HCT116 (cell line): ENCODE results near the gene NAGPA. TPM values are rescaled to one million over a fixed set of nuclear protein-coding genes. Genes with fewer than 3 reads are reported as not detected.

ENCODE experiments used
- ATAC-seq: fragments of 200-7000 bp; cut with Tn5 transposase; 2 replicates; pipeline ENCODE4 v1.9.1; 2020; ENCODE audit warnings: mild to moderate bottlenecking, moderate library complexity
- BruUV-seq: library from RNA; stranded (reverse); fragments of 400-500 nt; replicated peaks from 2 replicates; lab custom pipeline; 2021; lab: Mats Ljungman, UMichigan
- CTCF ChIA-PET: fragments of 300-600 bp; sonication (Branson Sonifier 250); formaldehyde crosslinking; loops from one replicate; lab custom pipeline; 2021; ENCODE audit warnings: antibody characterized with exemption; lab: Charles Lee
- POLR2A ChIA-PET: fragments of 300-600, 350-600 bp; sonication (Branson Sonifier 250); formaldehyde crosslinking; loops from one replicate; lab custom pipeline; 2021; ENCODE audit warnings: antibody characterized with exemption; lab: Charles Lee
- RAD21 ChIA-PET, 2 experiments: fragments of 300-600 bp; sonication (Branson Sonifier 250); formaldehyde crosslinking; loops; one replicate each; lab custom pipeline; 2023; ENCODE audit warnings: low total read pairs in 2 of 2; ENCODE audit not compliant: uncharacterized antibody in 2 of 2, unreplicated experiment in 2 of 2, low non-redundant PET in 1 of 2; lab: Charles Lee
- DNase-seq: peaks from one replicate; pipeline ENCODE4 v3.0.0-alpha.2; 2010; ENCODE audit warnings: low read depth, low spot score
- H2AFZ ChIP-seq: fragments of 200-600 bp; shearing (Covaris generic), sonication (generic); 2 replicates; pipeline ENCODE4 v1.6.1; 2017; ENCODE audit warnings: low read depth, mixed run types, mixed read lengths, antibody characterized with exemption, low read length; ENCODE audit not compliant: poor library complexity, severe bottlenecking
- H3K27ac ChIP-seq: 2 replicates; pipeline ENCODE4 v1.5.1; 2012; ENCODE audit warnings: low read depth, low read length
- H3K27me3 ChIP-seq: fragments of 200-600 bp; sonication (generic); 2 replicates; pipeline ENCODE4 v1.6.1; 2016; ENCODE audit warnings: mixed run types, low read length, mixed read lengths; ENCODE audit not compliant: insufficient read depth
- H3K36me3 ChIP-seq, 2 experiments: fragments of 200-500 bp in 1 of 2; fragments of 200-600 bp in 1 of 2; sonication (Bioruptor generic) in 1 of 2; sonication (generic) in 1 of 2; 2 replicates each; pipeline versions ENCODE4 v1.5.1 to v1.6.1; 2014 to 2016; ENCODE audit warnings: low read length in 2 of 2, inconsistent platforms in 1 of 2, mixed read lengths in 1 of 2, mixed run types in 1 of 2; ENCODE audit not compliant: insufficient read depth in 2 of 2, control insufficient read depth in 1 of 2
- H3K4me1 ChIP-seq, 2 experiments: fragments of 200-600 bp in 1 of 2; sonication (generic) in 1 of 2; 2 replicates each; pipeline versions ENCODE4 v1.5.1 to v1.6.1; 2012 to 2017; ENCODE audit warnings: low read length in 2 of 2, inconsistent platforms in 1 of 2, mild to moderate bottlenecking in 1 of 2, mixed read lengths in 1 of 2, mixed run types in 1 of 2, moderate library complexity in 1 of 2; ENCODE audit not compliant: insufficient read depth in 2 of 2, control insufficient read depth in 1 of 2
- H3K4me2 ChIP-seq: fragments of 200-600 bp; sonication (generic); 2 replicates; pipeline ENCODE4 v1.6.1; 2017; ENCODE audit warnings: mixed run types, low read length, mixed read lengths
- H3K4me3 ChIP-seq, 2 experiments: fragments of 200-600 bp in 1 of 2; sonication (generic) in 1 of 2; replicated peaks in 1 of 2; 2 replicates each; pipeline ENCODE4 v1.5.1; 2011 to 2016; ENCODE audit warnings: low read length in 2 of 2, control low read depth in 1 of 2, low read depth in 1 of 2, mild to moderate bottlenecking in 1 of 2, mixed read lengths in 1 of 2, mixed run types in 1 of 2
- H3K79me2 ChIP-seq: fragments of 200-600 bp; sonication (generic); 2 replicates; pipeline ENCODE4 v1.6.1; 2017; ENCODE audit warnings: mild to moderate bottlenecking, mixed run types, low read length, moderate library complexity, mixed read lengths; ENCODE audit not compliant: insufficient read depth
- H3K9ac ChIP-seq: fragments of 200-600 bp; sonication (generic); 2 replicates; pipeline ENCODE4 v1.6.1; 2016; ENCODE audit warnings: low read length, mixed read lengths
- H3K9me2 ChIP-seq: fragments of 200-600 bp; sonication (generic), shearing (Covaris generic); 2 replicates; pipeline ENCODE4 v1.6.1; 2017; ENCODE audit warnings: mixed run types, mild to moderate bottlenecking, moderate library complexity; ENCODE audit not compliant: insufficient read depth
- H3K9me3 ChIP-seq, 2 experiments: fragments of 200-500 bp in 1 of 2; fragments of 200-600 bp in 1 of 2; sonication (Bioruptor generic) in 1 of 2; sonication (generic) in 1 of 2; 2 replicates each; pipeline ENCODE4 v1.6.1; 2014 to 2017; ENCODE audit warnings: low read length in 2 of 2, mixed read lengths in 2 of 2, inconsistent platforms in 1 of 2, low read depth in 1 of 2, mild to moderate bottlenecking in 1 of 2, mixed run types in 1 of 2, moderate library complexity in 1 of 2; ENCODE audit not compliant: control insufficient read depth in 1 of 2, insufficient read depth in 1 of 2
- H4K20me1 ChIP-seq: fragments of 200-600 bp; sonication (generic), shearing (Covaris generic); 2 replicates; pipeline ENCODE4 v1.6.1; 2017; ENCODE audit warnings: mixed run types, mild to moderate bottlenecking, moderate library complexity; ENCODE audit not compliant: insufficient read depth
- CEBPB ChIP-seq: IDR thresholded peaks from 2 replicates; pipeline ENCODE4 v1.6.1; 2012; ENCODE audit warnings: low read depth
- CTCF ChIP-seq, 3 experiments: fragments of 200-600 bp in 1 of 3; sonication (generic) in 1 of 3; IDR thresholded peaks in 2 of 3; conservative IDR thresholded peaks in 1 of 3; 2 replicates each; pipeline ENCODE4 v1.5.1; 2012 to 2017; ENCODE audit warnings: low read depth in 2 of 3, low read length in 2 of 3, antibody characterized with exemption in 1 of 3, borderline replicate concordance in 1 of 3, control low read depth in 1 of 3, mild to moderate bottlenecking in 1 of 3, mixed read lengths in 1 of 3, mixed run types in 1 of 3, moderate library complexity in 1 of 3; ENCODE audit not compliant: insufficient read depth in 1 of 3
- ELF1 ChIP-seq: IDR thresholded peaks from 2 replicates; pipeline ENCODE4 v1.6.1; 2012; ENCODE audit warnings: low read depth, borderline replicate concordance
- EZH2 ChIP-seq: fragments of 200-600 bp; sonication (generic); IDR thresholded peaks from 2 replicates; pipeline ENCODE4 v1.6.1; 2017; ENCODE audit warnings: antibody characterized with exemption, mixed run types
- EZH2phosphoT487 ChIP-seq: fragments of 200-600 bp; IDR thresholded peaks from 2 replicates; pipeline ENCODE4 v1.6.1; 2018; ENCODE audit warnings: antibody characterized with exemption, borderline replicate concordance
- FOSL1 ChIP-seq: IDR thresholded peaks from 2 replicates; pipeline ENCODE4 v1.6.1; 2012; ENCODE audit warnings: low read depth
- JUND ChIP-seq: IDR thresholded peaks from 2 replicates; pipeline ENCODE4 v1.6.1; 2012
- RAD21 ChIP-seq: IDR thresholded peaks from 2 replicates; pipeline ENCODE4 v1.6.1; 2012; ENCODE audit warnings: low read depth, mild to moderate bottlenecking
- SP1 ChIP-seq: IDR thresholded peaks from 2 replicates; pipeline ENCODE4 v1.6.1; 2012; ENCODE audit warnings: low read depth
- SRF ChIP-seq: IDR thresholded peaks from 2 replicates; pipeline ENCODE4 v1.6.1; 2012; ENCODE audit warnings: low read depth
- TCF7L2 ChIP-seq: IDR thresholded peaks from 2 replicates; pipeline ENCODE4 v1.7.0; 2011; ENCODE audit warnings: borderline replicate concordance, inconsistent platforms; ENCODE audit not compliant: insufficient read depth, insufficient read length; ENCODE audit errors: extremely low read depth
- YY1 ChIP-seq: IDR thresholded peaks from 2 replicates; pipeline ENCODE4 v1.6.1; 2011; ENCODE audit warnings: low read length, low read depth, moderate library complexity, mild to moderate bottlenecking; ENCODE audit not compliant: insufficient replicate concordance; ENCODE audit errors: extremely low read depth
- ZBTB33 ChIP-seq: IDR thresholded peaks from 2 replicates; pipeline ENCODE4 v1.6.1; 2011; ENCODE audit warnings: mild to moderate bottlenecking, low read length, moderate library complexity; ENCODE audit not compliant: insufficient replicate concordance; ENCODE audit errors: extremely low read depth
- ZFX ChIP-seq: fragments of 450-650 bp; IDR thresholded peaks from 2 replicates; pipeline ENCODE4 v1.6.1; 2017
- intact Hi-C: fragments of 100-400 bp; cut with micrococcal nuclease; formaldehyde crosslinking; loops from 2 replicates; pipeline ENCODE4 v1.10.0; 2022
- total RNA-seq: library from RNA; stranded (reverse); gene quantifications from one replicate; pipeline ENCODE4 v1.2.1, GENCODE V29; 2021; ENCODE audit not compliant: unreplicated experiment

NAGPA gene
- total RNA-seq, 1 experiment from 2014 or later, result 17.5 TPM

GRCh38 chr16:5034167-5034523, 410 bp upstream of the NAGPA start:
- Histone ChIP-seq H4K20me1 (no peaks in the 10 kb centered on the region), H3K4me2 (peak overlapping the region; percentile 97), H3K4me3 (peak overlapping the region; percentile 74 to 94), H3K79me2 (0 out of 2 replicates have a peak, but pooled peaks cover 6% of the 10 kb centered on the region), H3K36me3 (no peaks in the 10 kb centered on the region), H3K27me3 (no peaks in the 10 kb centered on the region), H3K9me3 (no peaks in the 10 kb centered on the region), H3K27ac (peak overlapping the region; percentile 70), H3K9me2 (no peaks in the 10 kb centered on the region), H2AFZ (peak overlapping the region; percentile 90), H3K4me1 (peaks cover 10 to 27% of the 10 kb centered on the region in 2 experiments; a peak in 3 of 4 replicates), H3K9ac (peak overlapping the region; percentile 81)
- DNase-seq (no peak), ATAC-seq (no peak)
- RAD21 ChIA-PET, result no interaction called here
- CTCF ChIA-PET, result no interaction called here
- TF ChIP-seq EZH2phosphoT487 (no peak), YY1 (no peak), RAD21 (no peak), CEBPB (no peak), SP1 (no peak), TCF7L2 (no peak), FOSL1 (no peak)
- POLR2A ChIA-PET, result interaction anchor here (0.9 kb wide), 1 partner anchor 27 kb away, joined by 4 read pairs; no protein-coding TSS in a partner anchor
- BruUV-seq, result TSS peak; percentile 91
- intact Hi-C loops, result no loop called here

GRCh38 chr16:5032748-5033167, 977 bp downstream of the NAGPA start:
- no peak for ATAC-seq
- H3K27ac ChIP-seq, result peak overlapping the region; percentile 70; the same call in 1 of the 2 replicates
- POLR2A ChIA-PET, result no interaction called here
- RAD21 ChIA-PET, result no interaction called here
- peaks cover 10 to 27% of the 10 kb centered on the region in 2 experiments; a peak in 3 of 4 replicates for H3K4me1 ChIP-seq
- H2AFZ ChIP-seq, result no peak overlapping the region
- H3K9me2 ChIP-seq, result no peaks in the 10 kb centered on the region
- intact Hi-C loops, result no loop called here
- no peaks in the 10 kb centered on the region for H3K36me3 ChIP-seq
- H3K9ac ChIP-seq, result peak overlapping the region; percentile 81
- H4K20me1 ChIP-seq, result no peaks in the 10 kb centered on the region
- TSS peak; percentile 69 for BruUV-seq
- H3K9me3 ChIP-seq, result no peaks in the 10 kb centered on the region
- 0 out of 2 replicates have a peak, but pooled peaks cover 6% of the 10 kb centered on the region for H3K79me2 ChIP-seq
- CTCF ChIA-PET, result no interaction called here
- H3K4me3 ChIP-seq, result peak overlapping the region; percentile 74 to 94
- peak overlapping the region; percentile 97 for H3K4me2 ChIP-seq
- no peaks in the 10 kb centered on the region for H3K27me3 ChIP-seq
- no peak for DNase-seq
- TF ChIP-seq JUND (no peak), SRF (no peak), FOSL1 (no peak), ELF1 (no peak), ZFX (no peak), ZBTB33 (no peak), YY1 (no peak), EZH2 (no peak), CTCF (IDR thresholded peaks at IDR 0.05 in 2 of 3, conservative IDR thresholded peaks at IDR 0.05 in 1 of 3; ENCODE audit: borderline replicate concordance in 1 of 3, insufficient read depth in 1 of 3, low read depth in 2 of 3, low read length in 2 of 3) (no peak)
